H1 (cell line): ENCODE measurements around the gene CD164L2. TPM values are rescaled to one million over a fixed set of nuclear protein-coding genes. Genes with fewer than 3 reads are reported as not detected.

ENCODE experiments used
- CTCF ChIA-PET: fragments of 300-600 bp; sonication (Branson Sonifier 250); formaldehyde crosslinking; loops from one replicate; lab custom pipeline; 2021; ENCODE audit not compliant: partially characterized antibody; lab: Charles Lee
- POLR2A ChIA-PET: fragments of 300-600 bp; sonication (Branson Sonifier 250); formaldehyde crosslinking; loops from one replicate; lab custom pipeline; 2021; ENCODE audit warnings: inconsistent platforms; ENCODE audit not compliant: partially characterized antibody; lab: Charles Lee
- DNase-seq, 2 experiments: peaks; one replicate each; pipeline versions ENCODE4 v3.0.0 to v3.0.0-alpha.2; 2010 to 2022; ENCODE audit warnings: low spot score in 2 of 2, low read depth in 1 of 2, mixed read lengths in 1 of 2
- FAIRE-seq: peaks from 2 replicates; lab custom pipeline; 2011; peaks lifted over from hg19 to GRCh38; lab: Jason Lieb, UNC
- H2AFZ ChIP-seq: 2 replicates; pipeline ENCODE4 v1.8.1; 2012; ENCODE audit warnings: low read length, inconsistent platforms
- H2AK5ac ChIP-seq: 2 replicates; pipeline ENCODE4 v1.6.1; 2013; ENCODE audit warnings: low read depth, low read length
- H2BK120ac ChIP-seq: replicated peaks from 2 replicates; pipeline ENCODE3; 2013; ENCODE audit warnings: low read depth, low read length, inconsistent platforms
- H2BK12ac ChIP-seq: 2 replicates; pipeline ENCODE4 v1.6.1; 2013; ENCODE audit warnings: low read depth, low read length
- H2BK15ac ChIP-seq: 2 replicates; pipeline ENCODE4 v1.6.1; 2013; ENCODE audit warnings: low read length
- H2BK20ac ChIP-seq: 2 replicates; pipeline ENCODE4 v1.6.1; 2013; ENCODE audit warnings: low read length
- H2BK5ac ChIP-seq: 2 replicates; pipeline ENCODE4 v1.6.1; 2013; ENCODE audit warnings: low read depth, low read length
- H3K14ac ChIP-seq: 2 replicates; pipeline ENCODE4 v1.6.1; 2013; ENCODE audit warnings: inconsistent platforms; ENCODE audit not compliant: insufficient read length
- H3K18ac ChIP-seq: 2 replicates; pipeline ENCODE4 v1.6.1; 2013; ENCODE audit warnings: low read length; ENCODE audit errors: extremely low read depth
- H3K23ac ChIP-seq: 2 replicates; pipeline ENCODE4 v1.6.1; 2013; ENCODE audit warnings: inconsistent platforms; ENCODE audit not compliant: insufficient read length
- H3K23me2 ChIP-seq: 2 replicates; pipeline ENCODE4 v1.6.1; 2013; ENCODE audit warnings: low read depth, low read length
- H3K27ac ChIP-seq: 2 replicates; pipeline ENCODE4 v1.6.1; 2011; ENCODE audit warnings: low read depth, low read length, inconsistent platforms
- H3K27me3 ChIP-seq, 4 experiments: replicated peaks in 1 of 4; 1 replicate in 1 of 4; 2 replicates in 3 of 4; pipeline versions ENCODE4 v1.6.1 to v1.8.1; 2011 to 2013; ENCODE audit warnings: low read length in 3 of 4, mild to moderate bottlenecking in 3 of 4, inconsistent platforms in 2 of 4, mixed read lengths in 2 of 4, moderate library complexity in 1 of 4; ENCODE audit not compliant: control insufficient read depth in 3 of 4, insufficient read depth in 3 of 4; ENCODE audit errors: extremely low read depth in 1 of 4
- H3K36me3 ChIP-seq, 4 experiments: 2 replicates each; pipeline versions ENCODE4 v1.6.1 to v1.8.1; 2011 to 2013; ENCODE audit warnings: mild to moderate bottlenecking in 4 of 4, low read length in 3 of 4, moderate library complexity in 2 of 4, control low read depth in 1 of 4, inconsistent platforms in 1 of 4; ENCODE audit not compliant: insufficient read depth in 4 of 4, control insufficient read depth in 2 of 4
- H3K4ac ChIP-seq: replicated peaks from 2 replicates; pipeline ENCODE3; 2013; ENCODE audit warnings: low read length, low read depth, mixed read lengths, inconsistent platforms; ENCODE audit not compliant: insufficient read length
- H3K4me1 ChIP-seq, 4 experiments: replicated peaks in 1 of 4; 1 replicate in 1 of 4; 2 replicates in 3 of 4; pipeline versions ENCODE4 v1.6.1 to v1.8.1; 2011 to 2013; ENCODE audit warnings: low read length in 3 of 4, inconsistent platforms in 2 of 4, mixed read lengths in 1 of 4; ENCODE audit not compliant: insufficient read depth in 4 of 4, control insufficient read depth in 3 of 4
- H3K4me2 ChIP-seq, 2 experiments: 2 replicates each; pipeline versions ENCODE4 v1.6.1 to v1.8.1; 2011 to 2013; ENCODE audit warnings: low read depth in 2 of 2, low read length in 2 of 2, control low read depth in 1 of 2, inconsistent platforms in 1 of 2, mild to moderate bottlenecking in 1 of 2; ENCODE audit not compliant: insufficient read depth in 1 of 2
- H3K4me3 ChIP-seq, 4 experiments: fragments of 200-600, 300-600 bp in 1 of 4; sonication (generic), shearing (Covaris generic), sonication (Bioruptor Twin) in 1 of 4; 2 replicates each; pipeline versions ENCODE4 v1.5.1 to v1.8.1; 2011 to 2016; ENCODE audit warnings: low read length in 4 of 4, low read depth in 3 of 4, control low read depth in 2 of 4, inconsistent platforms in 2 of 4, mild to moderate bottlenecking in 2 of 4, mixed read lengths in 1 of 4, moderate library complexity in 1 of 4; ENCODE audit not compliant: insufficient read depth in 2 of 4; ENCODE audit errors: extremely low read depth in 1 of 4
- H3K56ac ChIP-seq: replicated peaks from 2 replicates; pipeline ENCODE3; 2013; ENCODE audit warnings: low read depth, mild to moderate bottlenecking, mixed read lengths, low read length, inconsistent platforms; ENCODE audit not compliant: insufficient read length
- H3K79me1 ChIP-seq: 2 replicates; pipeline ENCODE4 v1.6.1; 2013; ENCODE audit warnings: low read depth, low read length, control low read depth
- H3K79me2 ChIP-seq, 2 experiments: 2 replicates each; pipeline versions ENCODE4 v1.6.1 to v1.8.1; 2012 to 2013; ENCODE audit warnings: low read length in 2 of 2, mild to moderate bottlenecking in 2 of 2, inconsistent platforms in 1 of 2; ENCODE audit not compliant: insufficient read depth in 2 of 2, control insufficient read depth in 1 of 2
- H3K9ac ChIP-seq, 4 experiments: replicated peaks in 1 of 4; 1 replicate in 1 of 4; 2 replicates in 3 of 4; pipeline versions ENCODE4 v1.6.1 to v1.8.1; 2011 to 2013; ENCODE audit warnings: low read depth in 3 of 4, low read length in 3 of 4, control low read depth in 2 of 4, mild to moderate bottlenecking in 2 of 4, moderate library complexity in 2 of 4, inconsistent platforms in 1 of 4; ENCODE audit errors: extremely low read depth in 1 of 4
- H3K9me3 ChIP-seq, 2 experiments: 2 replicates each; pipeline versions ENCODE4 v1.6.1 to v1.8.1; 2012 to 2013; ENCODE audit warnings: mild to moderate bottlenecking in 2 of 2, moderate library complexity in 2 of 2, control low read depth in 1 of 2, inconsistent platforms in 1 of 2, low read depth in 1 of 2, low read length in 1 of 2, mixed read lengths in 1 of 2; ENCODE audit not compliant: insufficient read depth in 2 of 2
- H4K20me1 ChIP-seq, 2 experiments: replicated peaks in 1 of 2; 2 replicates each; pipeline versions ENCODE3 to v1.8.1; 2011 to 2013; ENCODE audit warnings: inconsistent platforms in 2 of 2, low read length in 2 of 2, mild to moderate bottlenecking in 1 of 2; ENCODE audit not compliant: insufficient read depth in 2 of 2, control insufficient read depth in 1 of 2
- H4K5ac ChIP-seq: 2 replicates; pipeline ENCODE4 v1.6.1; 2013; ENCODE audit warnings: low read length, low read depth, mixed read lengths, inconsistent platforms; ENCODE audit not compliant: insufficient read length
- H4K8ac ChIP-seq: 2 replicates; pipeline ENCODE4 v1.8.0; 2013; ENCODE audit warnings: mild to moderate bottlenecking, moderate library complexity, low read length, inconsistent platforms; ENCODE audit not compliant: insufficient read depth; ENCODE audit errors: extremely low read depth
- H4K91ac ChIP-seq: replicated peaks from 2 replicates; pipeline ENCODE3; 2013; ENCODE audit warnings: low read length, mixed read lengths, inconsistent platforms; ENCODE audit not compliant: insufficient read length
- CEBPB ChIP-seq: IDR thresholded peaks from 2 replicates; pipeline ENCODE4 v1.6.1; 2012; ENCODE audit warnings: low read depth, low read length
- KDM1A ChIP-seq: fragments of 200-600, 300-600 bp; sonication (generic); IDR thresholded peaks from 2 replicates; pipeline ENCODE4 v1.7.1; 2016; ENCODE audit warnings: mild to moderate bottlenecking, low read length, borderline replicate concordance
- TCF12 ChIP-seq: IDR thresholded peaks from 2 replicates; pipeline ENCODE4 v1.6.1; 2011; ENCODE audit warnings: low read depth, mild to moderate bottlenecking, low read length
- YY1 ChIP-seq: IDR thresholded peaks from 2 replicates; pipeline ENCODE4 v1.6.1; 2011; ENCODE audit warnings: low read depth, mild to moderate bottlenecking, low read length
- whole genome bisulfite sequencing, 2 experiments: shearing (Covaris generic) in 1 of 2; methylation state at CpG; one replicate each; pipeline versions ENCODE4 v1.1.6 to v1.1.7; 2013 to 2015; ENCODE audit warnings: low lambda C conversion rate in 2 of 2, mixed read lengths in 2 of 2, inconsistent platforms in 1 of 2, low coverage in 1 of 2, missing lambda C conversion rate in 1 of 2; ENCODE audit not compliant: insufficient replicate concordance in 2 of 2, insufficient coverage in 1 of 2, insufficient read length in 1 of 2; ENCODE audit errors: extremely low coverage in 1 of 2, missing lambda C conversion rate in 1 of 2; 5-methylcytosine and 5-hydroxymethylcytosine counted together
- polyA plus RNA-seq, 7 experiments: library from polyadenylated mRNA; depleted of rRNA in 3 of 7; stranded (reverse) in 5 of 7; unstranded in 2 of 7; fragments of >200 nt in 5 of 7; fragments of 200-250 nt in 2 of 7; gene quantifications; 1 replicate in 5 of 7; 2 replicates in 1 of 7; 4 replicates in 1 of 7; pipeline versions ENCODE4 v1.2.1 to v1.2.3, GENCODE V29; 2011 to 2013; ENCODE audit warnings: missing spikeins in 2 of 7, mixed read lengths in 2 of 7
- total RNA-seq: library from RNA; stranded (reverse); fragmentation: NEBNext Ultra II Directional; extraction: Animal tissue kit (Norgen Biotek cat#: 25700); gene quantifications from 2 replicates; pipeline ENCODE4 v1.2.1, GENCODE V29; 2021

Gene CD164L2
- total and polyA plus RNA-seq, 2 of the 8 experiments (the other 6 are each of a cell fraction or from before 2014, with no cell fraction given), result 3.3 TPM

- H3K9me3 ChIP-seq, result no peaks in the 10 kb centered on the region
- no peaks in the 10 kb centered on the region for H3K36me3 ChIP-seq
- no peak overlapping the region for H3K23ac ChIP-seq
- H3K18ac ChIP-seq, result no peak overlapping the region
- no peak overlapping the region for H2AFZ ChIP-seq
- no peak overlapping the region for H4K5ac ChIP-seq
- no peak overlapping the region for H3K4ac ChIP-seq
- peaks cover 9 to 42% (median 20%) of the 10 kb centered on the region in 4 experiments for H3K4me1 ChIP-seq
- H2BK120ac ChIP-seq, result no peak overlapping the region
- TF ChIP-seq KDM1A (peak; percentile 85; the same call in 1 of the 2 replicates), CEBPB (peak; percentile 70), TCF12 (no peak), YY1 (no peak)
- peaks cover 0 to 4% of the 10 kb centered on the region in 2 experiments for H4K20me1 ChIP-seq
- CTCF ChIA-PET, result interaction anchor here (0.6 to 37.8 kb wide), 13 partner anchors 12 to 262 kb away, joined by 3 to 863 read pairs (median 52); partner anchors contain the start of genes AHDC1, GPR3 and MAP3K6
- DNase-seq, result no peak
- H3K56ac ChIP-seq, result no peak overlapping the region
- no peak overlapping the region for H3K27ac ChIP-seq
- H3K79me2 ChIP-seq, result no peaks in the 10 kb centered on the region
- H2BK15ac ChIP-seq, result no peak overlapping the region
- no peaks in the 10 kb centered on the region for H3K79me1 ChIP-seq
- H3K4me3 ChIP-seq, result no peak overlapping the region
- H2BK12ac ChIP-seq, result no peak overlapping the region
- no peak overlapping the region for H3K4me2 ChIP-seq
- H4K91ac ChIP-seq, result no peak overlapping the region
- FAIRE-seq, result no peak
- no peaks in the 10 kb centered on the region for H3K27me3 ChIP-seq
- no peak overlapping the region for H2AK5ac ChIP-seq
- no peaks in the 10 kb centered on the region for H3K23me2 ChIP-seq
- no peak overlapping the region for H4K8ac ChIP-seq
- WGBS, 2 experiments, result 76% methylated on average over 13 of the region's 13 CpGs; no CpG with 5 or more reads in 1 of the 2 experiments
- H3K14ac ChIP-seq, result no peak overlapping the region
- POLR2A ChIA-PET, result interaction anchor here (0.8 to 1.8 kb wide), 7 partner anchors 16 to 205 kb away, joined by 3 to 6 read pairs (median 3); partner anchors contain the start of gene MAP3K6
- no peak overlapping the region for H2BK20ac ChIP-seq
- no peak overlapping the region for H3K9ac ChIP-seq
- H2BK5ac ChIP-seq, result no peak overlapping the region
Measured at GRCh38 chr1:27400082-27400962, 17.2 kb upstream of the CD164L2 start.
